Measurements from ENCODE around the gene SERPIND1.
"Not testable (repeated sequence)": the region's sequence is repeated elsewhere in the genome, so short reads cannot be mapped to it uniquely, and the experiment has no call there.

SERPIND1 gene

DNA sequence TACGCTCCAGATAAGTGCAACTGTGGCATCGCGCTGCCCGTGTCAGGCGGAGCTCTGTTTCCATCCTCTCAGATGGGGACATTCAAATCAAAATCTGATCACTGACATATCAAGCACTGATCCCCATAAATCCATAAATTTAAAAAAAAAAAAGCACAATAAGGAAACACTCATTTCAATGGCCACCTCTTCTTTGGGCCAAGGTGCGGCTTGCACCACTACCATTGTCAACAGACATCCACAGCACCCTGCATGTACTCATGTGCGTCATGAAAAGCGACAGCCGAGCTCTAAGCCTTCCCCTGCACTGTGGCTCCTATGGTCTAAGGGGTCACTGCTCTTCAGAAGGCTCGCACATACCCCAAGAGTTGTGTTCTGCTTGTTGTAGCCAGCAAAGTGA lies 26.7 kb upstream of the SERPIND1 start:
- no peak for DNase-seq (ENCODE audit: low spot score)

DNA sequence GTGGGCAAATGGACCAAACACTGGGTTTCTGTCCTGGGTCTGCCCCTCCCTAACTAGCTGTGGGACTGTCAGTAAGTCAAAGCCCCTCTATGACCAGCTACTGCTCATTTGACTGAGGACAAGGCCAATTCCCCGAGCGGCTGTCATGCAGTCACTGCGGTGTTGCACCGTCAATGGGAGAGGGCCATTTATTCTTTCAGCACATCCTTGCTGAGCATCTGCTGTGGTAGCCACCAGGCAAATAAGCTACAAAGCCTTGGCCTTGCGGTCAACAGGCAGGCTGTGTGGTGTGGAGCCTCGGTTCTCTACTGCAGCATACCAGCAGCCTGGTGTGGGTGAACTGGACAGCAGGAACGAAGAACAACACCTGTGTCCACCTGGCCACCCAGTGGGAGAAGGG lies 25.8 kb upstream of the SERPIND1 start:
- DNase-seq (ENCODE audit: low spot score): no peak

DNA sequence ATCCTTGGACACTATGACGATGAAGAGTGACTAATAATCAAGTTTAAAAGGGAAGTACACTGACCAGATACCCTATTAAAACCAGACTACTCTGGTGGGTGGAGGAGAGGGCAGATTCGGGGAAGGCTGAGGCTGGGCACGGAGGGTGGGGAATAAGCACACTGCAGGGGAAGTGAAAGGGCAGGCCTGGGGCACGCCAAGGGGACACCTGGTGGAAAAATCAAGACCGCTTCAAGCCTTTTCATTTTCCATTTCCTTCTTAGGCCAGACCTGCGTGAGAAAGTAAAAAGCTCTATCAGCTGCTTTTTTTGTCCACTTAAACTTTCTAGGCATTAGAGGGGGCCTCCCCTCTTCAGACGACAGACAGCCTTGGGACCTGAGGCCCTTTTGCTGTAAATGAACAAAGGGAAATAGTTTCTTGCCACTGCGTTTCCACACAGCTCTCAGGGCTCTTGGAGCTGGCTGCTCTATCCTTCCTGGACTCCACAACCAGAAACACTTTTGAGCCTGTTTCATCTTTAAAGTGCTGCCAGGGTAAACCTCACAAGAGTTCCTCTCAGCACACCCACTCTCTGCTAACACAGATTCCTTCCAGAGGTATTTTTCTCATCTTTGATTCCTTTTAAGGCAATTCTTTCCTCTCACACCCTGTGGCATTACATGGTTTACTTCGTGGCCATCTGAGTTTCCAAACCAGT lies 25.0 kb upstream of the SERPIND1 start:
- DNase-seq (ENCODE audit: low spot score): no peak

DNA sequence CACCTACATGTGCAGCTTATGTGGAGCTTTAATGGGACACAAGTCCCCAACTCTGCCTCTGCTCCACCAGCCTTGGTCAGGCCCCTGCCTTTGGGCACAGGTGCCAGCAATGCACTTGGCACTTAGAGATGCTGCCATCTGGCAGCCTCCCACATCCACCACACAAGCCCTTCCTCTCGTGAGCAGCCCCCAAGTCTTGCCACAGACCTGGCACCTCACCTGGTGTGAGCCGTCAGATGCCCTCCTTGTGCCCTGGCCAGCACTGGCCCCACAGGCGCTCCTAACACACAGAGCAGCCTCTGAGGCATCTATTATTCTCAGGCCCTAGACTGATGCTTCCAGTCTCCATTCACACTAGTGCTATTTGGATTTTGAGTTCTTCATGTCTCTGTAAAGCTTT lies 24.5 kb upstream of the SERPIND1 start:
- DNase-seq (ENCODE audit: low spot score): no peak

DNA sequence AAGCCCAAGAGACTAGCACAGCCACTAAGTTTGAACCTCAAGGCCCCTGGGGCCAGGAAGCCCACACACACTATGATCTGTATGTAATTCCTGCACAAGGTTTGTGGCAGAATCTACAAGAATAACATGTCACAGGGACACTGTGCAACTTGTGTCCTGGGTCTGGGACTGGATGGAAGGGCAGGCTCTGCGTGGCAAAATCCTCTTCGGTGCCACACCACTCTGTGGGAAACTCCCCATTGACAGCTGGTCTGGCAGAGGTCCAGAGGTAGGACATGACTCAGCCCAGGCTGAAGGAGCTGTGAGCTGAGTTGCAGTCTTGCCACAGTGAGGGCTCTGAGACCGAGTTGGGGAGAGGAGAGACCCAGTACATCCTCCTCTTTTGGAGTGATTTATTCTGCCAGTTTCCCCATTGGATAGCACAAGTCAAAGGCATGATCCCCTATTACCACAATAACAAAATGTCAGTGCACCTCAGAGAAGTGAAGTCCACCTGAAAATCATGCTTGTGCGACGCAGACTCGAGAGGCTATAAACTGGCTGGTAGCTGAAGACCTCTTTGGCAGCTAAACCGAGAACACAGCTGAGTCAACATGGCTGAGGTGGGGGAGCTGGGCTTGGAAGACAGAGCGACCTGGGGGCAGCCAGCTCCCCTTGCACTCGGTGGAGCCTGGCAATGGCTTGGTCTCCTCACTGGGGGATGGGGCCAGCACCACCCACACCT lies 23.3 kb upstream of the SERPIND1 start:
- no peak for DNase-seq (ENCODE audit: low spot score)

DNA sequence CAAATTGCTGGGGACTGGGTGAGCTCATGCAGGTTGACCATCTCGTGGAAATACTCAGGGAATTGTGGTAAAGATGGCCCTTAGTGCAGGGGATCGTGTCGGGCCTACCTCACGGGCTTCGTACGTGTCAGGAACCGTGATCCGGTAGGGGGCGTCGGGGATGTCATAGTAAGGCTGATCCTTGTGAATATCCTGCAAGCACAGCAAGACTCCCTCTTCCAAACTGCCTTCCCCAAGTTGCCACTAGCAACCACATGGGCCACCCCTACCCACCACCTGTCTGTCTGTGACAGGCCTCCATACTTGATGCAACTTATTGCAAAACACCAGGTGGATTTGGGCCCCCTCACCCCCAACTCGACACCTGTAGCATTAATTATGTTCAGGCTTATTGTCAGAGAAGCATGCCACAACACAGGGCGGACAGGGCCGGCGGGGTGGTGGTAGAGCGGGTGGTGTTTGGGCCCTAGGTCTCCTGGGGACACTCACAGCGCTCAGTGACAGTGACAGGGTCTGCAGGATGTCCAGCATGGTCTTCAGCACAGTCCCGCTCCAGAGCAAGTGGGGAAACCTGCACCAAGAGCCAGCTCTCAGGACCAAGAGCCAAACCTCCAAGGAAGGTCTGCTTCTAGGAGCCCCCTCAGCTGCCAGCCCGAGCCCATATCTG lies 22.6 kb upstream of the SERPIND1 start:
- DNase-seq (ENCODE audit: low spot score): no peak

DNA sequence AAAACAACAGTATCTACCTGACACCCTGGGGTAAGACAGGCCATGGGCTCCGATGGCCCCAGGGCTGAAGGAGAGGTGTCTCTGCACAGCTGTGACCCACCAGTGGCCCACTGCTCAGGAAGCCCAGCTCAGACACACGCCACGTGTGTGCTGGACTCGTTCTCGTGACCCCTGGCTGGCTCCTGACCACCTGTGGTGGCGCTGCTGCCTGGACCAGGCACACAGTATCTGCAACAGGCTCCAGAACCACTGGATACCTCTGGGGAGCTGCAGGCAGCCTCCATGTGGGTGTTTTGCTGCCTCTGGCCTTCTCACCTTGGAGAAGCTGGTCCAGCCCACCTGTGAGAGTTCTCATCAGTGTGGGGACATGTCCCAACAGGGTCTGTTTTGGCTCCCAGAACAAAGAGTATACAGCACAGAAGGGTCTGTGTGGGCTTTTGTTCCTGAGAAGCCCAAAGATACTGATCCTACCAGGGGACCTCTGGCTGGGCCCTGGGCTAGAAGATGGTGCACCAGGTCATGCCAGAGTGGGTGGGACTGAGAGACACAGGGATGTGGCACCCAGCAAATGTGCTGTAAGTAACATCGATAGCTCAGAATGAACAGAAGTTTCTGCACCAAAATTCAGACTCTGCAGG lies 21.7 kb upstream of the SERPIND1 start:
- DNase-seq (ENCODE audit: low spot score): no peak

DNA sequence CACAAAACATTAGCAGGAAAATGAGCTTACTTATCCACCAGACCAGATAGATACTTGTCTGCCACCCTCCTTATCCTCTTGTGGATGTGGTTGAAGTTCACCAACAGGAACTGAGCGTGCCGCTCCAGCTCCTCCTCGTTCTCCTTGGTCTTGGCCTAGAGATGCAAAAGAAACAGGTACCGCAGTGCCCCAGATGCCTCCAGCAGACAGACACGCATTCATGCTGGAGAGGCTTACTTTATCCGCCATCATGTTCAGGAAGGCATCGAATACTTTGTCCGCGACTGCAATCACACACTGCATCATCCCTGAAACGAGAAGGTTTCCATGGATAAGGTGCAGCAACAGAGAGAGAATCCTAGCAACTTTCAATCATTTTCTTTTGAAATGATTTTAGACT lies 21.0 kb upstream of the SERPIND1 start:
- no peak for DNase-seq (ENCODE audit: low spot score)

DNA sequence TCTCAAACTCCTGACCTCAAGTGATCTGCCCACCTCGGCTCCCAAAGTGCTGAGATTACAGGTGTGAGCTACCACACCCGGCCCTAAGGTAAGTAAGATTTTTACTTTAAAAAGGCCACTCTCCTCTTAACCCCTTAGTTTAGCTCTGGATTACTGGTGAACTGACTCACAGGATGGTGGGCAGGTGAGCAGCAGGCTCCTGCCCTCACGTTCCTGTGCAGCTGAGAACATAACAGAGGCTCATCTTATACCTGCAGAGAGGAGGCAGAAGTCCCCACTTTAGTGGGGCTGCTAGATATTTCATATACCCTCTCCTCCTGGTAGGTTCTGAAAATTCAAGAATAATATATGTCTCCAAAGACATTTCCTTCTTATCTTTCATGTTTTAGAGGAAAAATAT lies 17.1 kb upstream of the SERPIND1 start:
- no peak for DNase-seq (ENCODE audit: low spot score)

DNA sequence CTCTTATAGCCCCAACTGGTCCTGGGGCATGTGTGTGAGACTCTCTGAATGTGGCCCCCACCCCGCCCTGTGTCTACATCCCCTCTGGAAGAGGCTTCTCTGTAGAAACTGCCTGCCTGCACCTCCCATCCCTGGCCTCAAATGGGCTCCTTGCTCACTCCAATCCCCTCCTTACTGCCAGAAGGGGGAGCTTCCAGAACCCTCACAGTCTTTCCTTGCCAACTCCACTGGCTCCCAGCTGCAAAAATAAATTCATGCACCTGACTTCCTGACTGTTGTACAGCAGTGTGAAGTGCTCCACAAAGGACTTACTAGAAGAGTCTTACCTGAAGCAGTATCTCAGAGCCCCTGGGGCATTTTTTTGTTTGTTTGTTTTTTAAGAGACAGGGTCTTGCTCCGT lies 15.2 kb upstream of the SERPIND1 start:
- DNase-seq (ENCODE audit: low spot score): no peak

DNA sequence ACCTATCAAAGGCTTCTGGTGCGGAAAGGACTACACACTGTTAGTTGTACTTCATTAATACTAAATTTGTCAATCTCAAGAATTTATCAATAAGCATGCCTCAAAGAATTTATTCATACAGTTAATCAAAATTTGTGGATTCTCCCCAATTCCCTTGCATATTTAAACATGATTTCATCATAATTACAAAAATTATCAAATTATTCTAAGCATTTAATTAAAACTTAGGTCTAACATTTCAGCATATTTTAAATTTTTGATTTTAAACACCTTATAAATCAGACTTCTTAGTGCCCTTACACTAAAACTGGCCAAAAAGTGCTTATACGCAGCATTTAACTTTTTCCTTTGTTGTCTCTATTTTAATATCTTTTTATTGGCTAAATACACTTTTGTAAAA lies 13.8 kb upstream of the SERPIND1 start:
- DNase-seq (ENCODE audit: low spot score): no peak

DNA sequence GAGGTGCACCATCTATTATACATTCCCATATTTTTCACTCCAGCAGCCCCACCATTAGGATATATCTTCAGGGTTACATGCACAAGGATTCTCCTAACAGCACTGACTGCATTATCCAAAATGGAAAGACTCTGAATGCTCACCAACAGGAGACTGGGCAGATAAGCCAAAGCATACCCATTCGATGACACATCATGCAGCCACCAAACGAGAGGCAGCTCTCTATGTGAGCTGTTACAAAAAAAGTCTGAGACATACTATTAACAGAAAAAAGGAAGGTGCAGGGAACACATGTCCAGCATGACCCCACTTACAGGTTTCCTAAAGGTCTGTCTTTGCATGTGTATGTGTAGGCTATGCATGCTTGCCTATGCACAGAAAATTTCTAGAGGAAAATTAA lies 12.4 kb upstream of the SERPIND1 start:
- no peak for DNase-seq (ENCODE audit: low spot score)

DNA sequence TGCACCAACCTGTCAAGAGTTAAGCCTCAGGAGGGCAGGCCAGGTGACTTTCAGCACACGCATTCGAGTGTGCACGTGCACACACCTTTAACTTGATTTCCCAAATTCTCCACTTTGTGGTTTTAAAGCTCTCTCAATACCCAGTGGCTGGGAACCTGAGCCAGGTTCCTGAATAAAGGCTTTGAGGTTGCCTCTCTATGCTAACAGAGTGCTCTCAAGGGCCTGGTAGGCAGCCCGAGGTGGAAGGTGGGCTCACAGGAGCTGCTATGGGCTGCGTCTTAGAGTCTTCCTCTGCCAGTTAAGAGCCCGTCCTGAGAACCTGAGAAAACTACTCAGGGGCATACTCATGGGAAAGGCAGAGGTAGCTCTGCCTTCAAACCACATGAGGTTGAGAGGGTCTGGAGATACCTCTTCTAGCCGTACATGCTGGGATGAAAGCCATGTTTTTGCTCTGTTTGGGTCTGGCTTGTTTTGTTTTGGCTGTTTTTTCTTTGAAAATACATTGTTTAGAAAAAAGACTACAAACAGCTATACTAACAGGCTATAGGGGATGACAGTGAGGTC lies 11.6 kb upstream of the SERPIND1 start:
- no peak for DNase-seq (ENCODE audit: low spot score)

DNA sequence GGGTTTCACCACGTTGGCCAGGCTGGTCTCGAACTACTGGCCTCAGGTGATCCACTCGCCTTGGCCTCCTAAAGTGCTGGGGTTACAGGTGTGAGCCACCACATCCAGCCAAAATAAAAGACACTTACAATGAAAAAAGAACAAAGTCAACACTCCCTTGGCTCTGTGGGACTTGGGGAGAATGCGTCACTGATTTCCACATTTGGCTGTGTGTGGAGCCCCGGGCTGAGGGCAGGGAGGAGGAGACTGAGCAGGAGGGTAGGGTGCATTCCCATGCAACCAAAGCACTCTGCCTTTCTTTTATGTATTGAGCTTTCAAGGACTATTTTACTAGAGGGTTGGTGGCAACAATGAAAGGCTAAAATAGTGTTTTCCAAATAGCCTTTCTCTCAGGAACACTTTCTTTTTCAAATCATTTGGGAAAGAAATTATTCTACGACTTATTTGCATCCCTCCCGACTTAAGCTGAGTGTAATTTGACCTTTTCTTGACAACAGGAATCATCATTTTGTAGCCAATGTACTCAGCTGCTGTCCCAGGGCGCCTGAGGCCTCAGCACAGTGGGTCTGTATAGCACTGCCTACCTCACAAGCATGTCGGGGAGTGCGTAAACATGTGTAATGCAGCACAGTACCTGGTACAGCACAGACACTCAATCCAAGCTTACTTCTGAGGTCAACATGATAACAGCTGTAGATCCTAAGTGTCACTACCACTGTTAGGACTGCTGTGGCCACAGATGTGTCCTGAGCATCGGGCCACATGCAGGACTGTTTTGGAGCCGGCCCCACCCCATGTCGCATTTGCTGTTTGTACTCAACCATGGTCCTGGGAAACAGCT lies 10.1 kb upstream of the SERPIND1 start:
- DNase-seq (ENCODE audit: low spot score): no peak

DNA sequence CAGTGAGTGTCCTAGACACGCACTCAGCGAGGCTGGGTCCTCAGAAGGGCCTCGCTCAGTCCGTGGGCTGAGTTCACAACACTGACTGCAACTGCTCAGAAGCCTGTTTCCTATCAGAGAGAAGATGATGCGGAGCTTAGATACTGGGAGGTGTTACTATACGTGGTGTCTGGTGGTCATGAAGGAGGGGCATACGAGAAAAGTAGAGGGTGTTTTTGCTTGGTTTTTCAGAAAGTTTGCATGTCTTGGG lies 9.5 kb upstream of the SERPIND1 start:
- DNase-seq (ENCODE audit: low spot score): no peak

DNA sequence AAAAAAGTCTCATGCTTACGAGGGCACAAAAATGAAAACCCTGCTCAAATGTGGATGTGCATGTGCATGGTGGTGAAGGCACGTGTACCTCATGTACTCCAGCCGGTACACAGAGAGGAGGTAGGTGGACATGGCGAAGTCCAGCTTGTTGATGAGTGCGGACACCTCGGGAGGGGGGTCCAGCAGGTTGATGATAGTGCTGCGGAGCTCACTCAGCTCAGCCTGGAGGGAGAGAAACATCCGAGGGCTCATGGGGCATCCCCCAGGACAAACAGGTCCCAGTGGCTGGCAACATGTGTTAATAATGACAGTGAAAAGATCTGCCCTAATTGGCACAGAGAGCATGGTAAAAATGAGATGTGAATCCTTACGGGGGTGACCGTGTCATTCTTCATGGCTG lies 9.2 kb upstream of the SERPIND1 start:
- no peak for DNase-seq (ENCODE audit: low spot score)

DNA sequence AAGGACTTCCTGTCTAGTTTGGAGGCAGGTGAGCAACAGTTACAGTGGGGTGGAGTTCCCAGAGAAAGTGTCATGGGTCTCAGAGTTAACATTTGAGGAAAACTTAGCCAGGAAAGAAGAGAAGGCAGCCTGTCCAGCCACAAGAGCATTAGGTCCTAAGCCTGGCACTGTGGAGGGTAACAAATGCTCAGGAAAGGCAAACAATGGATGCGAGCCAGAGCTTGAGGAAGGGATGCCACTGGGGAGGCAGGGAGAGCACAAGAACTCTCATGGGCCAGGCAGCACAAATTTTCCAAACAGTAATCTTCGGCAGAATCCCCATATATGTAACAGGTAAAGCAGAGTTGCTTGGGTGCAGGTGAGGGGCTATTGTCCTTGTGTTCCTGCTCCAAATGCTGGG lies 8.0 kb upstream of the SERPIND1 start:
- no peak for DNase-seq (ENCODE audit: low spot score)

DNA sequence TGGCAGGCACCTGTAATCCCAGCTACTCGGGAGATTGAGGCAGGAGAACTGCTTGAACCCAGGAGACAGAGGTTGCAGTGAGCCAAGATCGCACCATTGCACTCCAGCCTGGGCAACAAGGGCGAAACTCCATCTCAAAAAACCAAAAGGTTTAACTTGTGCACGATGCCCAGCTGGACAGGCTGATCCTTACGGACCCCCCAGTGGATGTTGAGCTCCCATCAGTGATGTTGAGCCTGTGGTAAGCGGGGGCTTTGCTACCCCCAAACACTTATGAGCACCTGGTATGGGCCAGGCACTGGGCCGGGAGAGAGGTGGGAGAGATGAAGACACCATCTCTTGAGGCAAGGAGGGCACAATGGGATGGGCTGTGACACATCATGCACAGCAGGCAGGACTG lies 7.4 kb upstream of the SERPIND1 start:
- no peak for DNase-seq (ENCODE audit: low spot score)

DNA sequence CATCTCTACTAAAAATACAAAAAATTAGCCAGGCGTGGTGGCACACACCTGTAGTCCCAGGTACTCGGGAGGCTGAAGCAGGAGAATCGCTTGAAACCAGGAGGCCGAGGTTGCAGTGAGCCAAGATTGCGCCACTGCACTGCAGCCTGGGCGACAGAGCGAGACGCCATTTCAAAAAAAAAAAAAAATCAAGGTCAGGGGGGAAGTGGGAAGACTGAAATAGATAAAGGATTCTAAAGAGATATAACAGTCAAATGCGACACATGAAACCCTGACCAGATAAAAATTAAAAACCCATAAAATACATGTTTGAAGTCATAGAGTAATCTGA lies 4.5 kb upstream of the SERPIND1 start:
- DNase-seq (ENCODE audit: low spot score): not testable (repeated sequence)

DNA sequence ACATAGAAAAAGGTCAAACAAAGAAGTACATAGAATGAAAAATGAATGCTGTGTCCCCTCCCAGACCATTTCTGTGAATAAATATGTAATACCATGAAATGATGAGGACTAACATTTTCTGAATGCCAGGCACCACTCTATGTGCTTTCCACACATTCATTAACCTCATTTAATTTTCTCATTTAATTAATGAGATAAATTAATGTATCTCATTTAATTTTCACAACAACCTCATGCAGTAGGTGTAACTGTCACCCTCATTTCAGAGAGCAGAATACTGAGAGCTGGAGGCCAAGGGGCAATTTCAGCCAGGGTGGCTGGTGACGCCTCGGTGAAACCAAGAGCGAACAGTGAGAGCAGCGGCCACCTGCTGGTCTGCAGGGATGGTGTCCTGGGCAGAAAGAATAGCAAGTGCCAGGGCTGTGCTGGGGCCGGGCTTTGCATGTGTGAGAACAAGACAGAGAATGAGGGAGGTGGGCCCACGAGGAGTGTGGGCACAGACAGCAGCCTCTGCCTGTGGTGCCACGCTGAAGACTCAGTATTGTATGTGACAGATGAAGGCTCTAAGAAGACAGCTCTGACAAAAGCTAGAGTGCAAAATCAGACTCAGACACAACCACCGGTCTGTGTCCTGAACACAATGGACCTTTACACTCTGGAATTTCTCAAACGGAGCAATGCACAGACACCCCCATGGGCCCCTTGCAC lies 1.8 kb upstream of the SERPIND1 start:
- no peak for DNase-seq (ENCODE audit: low spot score)

DNA sequence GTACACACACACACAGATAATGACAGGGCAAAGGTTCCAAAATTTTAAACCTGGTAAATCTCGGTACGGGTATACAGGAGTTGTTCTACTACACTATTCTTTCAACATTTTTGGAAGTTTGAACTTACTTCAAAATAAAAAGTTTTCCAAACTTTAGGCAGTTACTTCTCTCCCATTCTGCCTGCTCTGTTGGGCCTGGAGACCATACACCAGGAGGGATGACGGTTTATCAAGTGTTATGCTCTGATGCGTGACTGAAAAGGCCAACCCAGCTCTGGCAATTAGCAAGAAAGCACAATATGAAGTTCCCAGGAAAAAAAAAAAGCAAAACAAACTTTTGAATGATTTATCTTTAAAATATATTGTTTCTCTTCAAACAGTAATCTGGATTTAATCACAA lies 969 bp downstream of the SERPIND1 start:
- DNase-seq (ENCODE audit: low spot score): no peak
